GM18873 (cell line): ENCODE data around the gene PDZD8.

Experiments
- ATAC-seq: cut with Tn5 transposase; IDR thresholded peaks from one replicate; pipeline ENCODE4 v1.9.1; 2021; ENCODE audit warnings: mild to moderate bottlenecking, moderate library complexity, moderate number of reproducible peaks; ENCODE audit not compliant: unreplicated experiment, low FRiP score

The PDZD8 gene

GRCh38 chr10:117375360-117376178, at the start of gene PDZD8:
Gene PDZD8 (minus strand): TSS chr10:117375440. CDS start chr10:117375227, 213 bp downstream.
- ATAC-seq, result peak; percentile 69

GRCh38 chr10:117424171-117424570, 48.9 kb upstream of the PDZD8 start:
- ATAC-seq, result no peak

GRCh38 chr10:117421985-117422384, 46.7 kb upstream of the PDZD8 start:
- no peak for ATAC-seq

- ATAC-seq, result no peak
Measured at GRCh38 chr10:117420768-117421167, 45.5 kb upstream of the PDZD8 start.

GRCh38 chr10:117419921-117420320, 44.7 kb upstream of the PDZD8 start:
- ATAC-seq, result no peak

- ATAC-seq, result no peak
Measured at GRCh38 chr10:117419159-117419558, 43.9 kb upstream of the PDZD8 start.

- no peak for ATAC-seq
Measured at GRCh38 chr10:117418121-117418520, 42.9 kb upstream of the PDZD8 start.

GRCh38 chr10:117417196-117417595, 42.0 kb upstream of the PDZD8 start:
- no peak for ATAC-seq

- no peak for ATAC-seq
Measured at GRCh38 chr10:117413928-117414618, 38.8 kb upstream of the PDZD8 start.

- no peak for ATAC-seq
Measured at GRCh38 chr10:117412469-117413010, 37.3 kb upstream of the PDZD8 start.

GRCh38 chr10:117411479-117412399, 36.5 kb upstream of the PDZD8 start:
- ATAC-seq, result no peak

- no peak for ATAC-seq
Measured at GRCh38 chr10:117410557-117410956, 35.3 kb upstream of the PDZD8 start.

GRCh38 chr10:117409549-117410305, 34.5 kb upstream of the PDZD8 start:
- no peak for ATAC-seq

- no peak for ATAC-seq
Measured at GRCh38 chr10:117408436-117409384, 33.5 kb upstream of the PDZD8 start.

GRCh38 chr10:117405730-117406129, 30.5 kb upstream of the PDZD8 start:
- no peak for ATAC-seq

GRCh38 chr10:117400329-117400728, 25.1 kb upstream of the PDZD8 start:
- no peak for ATAC-seq

GRCh38 chr10:117399341-117400196, 24.3 kb upstream of the PDZD8 start:
- ATAC-seq, result no peak

- ATAC-seq, result no peak
Measured at GRCh38 chr10:117398029-117398428, 22.8 kb upstream of the PDZD8 start.
